NOMO-1 treated with DMSO at 0.1 percent for 48 hours (cell line): ENCODE data around the gene VRK2.
"Not testable (repeated sequence)": the region's sequence is repeated elsewhere in the genome, so short reads cannot be mapped to it uniquely, and the experiment has no call there.

Experiments used
- DNase-seq: peaks from one replicate; lab custom pipeline; 2025; ENCODE audit not compliant: unreplicated experiment; lab: John Stamatoyannopoulos, UW

Gene VRK2

DNA sequence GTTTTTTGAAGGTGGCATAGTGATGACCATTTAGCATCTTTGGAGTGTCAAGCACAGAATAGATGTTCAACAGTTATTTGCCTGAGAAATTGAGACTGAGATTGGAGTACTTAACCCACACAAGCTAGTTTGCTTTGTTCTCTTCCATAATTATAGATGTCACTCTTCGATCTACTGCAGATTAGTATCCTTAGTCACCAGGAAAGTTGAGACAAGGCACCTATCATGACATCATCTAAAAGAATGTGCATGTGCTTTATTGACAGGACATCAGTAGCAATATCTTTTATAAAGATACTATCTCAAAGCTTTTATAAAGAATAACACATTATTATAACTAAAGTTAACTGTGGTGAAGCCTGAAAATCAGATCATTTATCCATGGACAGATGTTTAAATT, 6.4 kb downstream of the VRK2 start:
- DNase-seq, result no peak

DNA sequence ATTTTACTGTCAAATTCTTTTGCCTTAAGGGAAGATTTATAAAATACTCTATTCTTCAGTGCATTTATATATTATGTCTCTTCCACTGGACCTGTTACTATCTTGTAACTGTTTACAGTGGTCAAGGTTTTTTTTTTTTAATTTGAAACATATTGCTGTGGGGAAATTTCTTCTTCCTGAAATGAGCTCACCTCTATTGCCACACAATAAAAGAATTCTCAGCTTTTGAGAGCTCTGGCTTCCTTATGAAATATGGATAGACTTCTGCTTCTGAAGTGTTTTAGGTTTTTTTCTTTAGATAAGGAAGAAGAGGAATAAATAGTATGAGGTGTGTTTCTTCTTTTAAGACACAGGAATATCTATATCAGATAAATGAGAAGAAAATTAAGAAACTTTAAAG, 7.7 kb downstream of the VRK2 start:
- DNase-seq, result peak; percentile 41

DNA sequence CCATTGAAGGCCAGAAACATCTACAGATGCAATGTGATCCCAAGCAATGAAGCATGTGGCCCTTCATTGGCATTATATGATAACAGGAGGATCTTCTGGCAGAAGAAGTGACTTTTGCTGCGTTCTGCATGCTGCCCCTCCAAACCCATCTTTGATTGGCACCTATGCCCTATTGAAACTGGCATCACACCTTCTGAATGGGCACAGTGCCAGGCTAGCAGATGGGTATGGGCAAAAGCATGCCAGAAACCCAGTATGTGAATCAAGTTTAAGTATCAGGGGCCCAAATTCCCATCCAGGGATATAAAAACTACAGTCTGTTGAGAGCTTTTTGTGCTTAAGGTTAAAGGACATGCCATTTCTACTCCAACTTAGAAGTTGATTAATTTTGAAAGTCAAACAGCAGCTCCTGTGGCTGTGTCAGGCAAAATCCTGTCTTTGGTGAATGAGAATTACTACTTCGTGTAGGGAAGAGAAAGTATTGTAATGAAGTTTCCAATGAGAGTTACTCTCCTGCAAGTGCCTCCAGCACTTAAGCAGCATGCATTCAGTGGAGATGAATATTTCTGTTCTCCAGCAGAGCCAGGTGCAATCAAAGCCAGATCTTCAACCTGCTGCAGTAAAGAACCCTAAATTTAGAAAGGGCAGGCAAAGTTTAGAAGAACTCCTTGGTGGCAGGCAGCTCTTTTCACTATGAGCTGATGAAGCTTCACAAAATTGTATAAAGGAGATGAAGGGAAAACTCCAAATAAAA, 8.6 kb downstream of the VRK2 start:
- no peak for DNase-seq

DNA sequence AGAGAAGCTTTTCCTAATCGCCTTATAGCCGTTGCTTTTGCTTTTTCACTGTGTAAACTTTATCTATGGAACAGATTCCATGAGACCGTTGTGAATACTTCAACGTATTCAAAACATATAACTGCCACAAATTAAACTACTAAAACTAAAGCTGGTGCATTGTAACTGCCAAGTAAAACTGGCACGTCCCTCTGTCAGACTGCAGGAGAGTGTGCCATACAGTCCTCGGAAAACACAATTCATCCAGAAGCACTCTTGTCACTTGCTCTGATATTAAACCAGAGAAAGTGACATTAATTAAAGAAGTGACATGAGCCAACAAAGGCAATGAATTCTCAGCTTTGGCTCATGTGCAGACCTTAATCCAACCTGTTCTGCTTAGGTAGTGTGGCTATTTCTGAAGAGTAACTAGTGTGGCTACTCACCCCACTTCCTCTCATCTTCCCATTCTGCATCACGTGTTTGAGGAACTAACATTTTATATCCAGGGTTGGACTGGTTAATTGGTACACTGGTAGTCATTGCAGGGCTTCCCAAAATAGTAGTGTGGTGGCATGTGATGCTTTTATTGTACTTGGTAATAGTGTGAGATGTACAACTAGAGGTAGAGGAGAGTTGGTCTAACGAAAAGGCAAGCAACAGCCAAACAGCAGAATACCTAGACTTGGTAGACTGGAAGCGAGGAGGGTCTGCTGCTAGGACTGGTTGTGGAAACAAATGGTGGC, 9.7 kb downstream of the VRK2 start:
- no peak for DNase-seq

DNA sequence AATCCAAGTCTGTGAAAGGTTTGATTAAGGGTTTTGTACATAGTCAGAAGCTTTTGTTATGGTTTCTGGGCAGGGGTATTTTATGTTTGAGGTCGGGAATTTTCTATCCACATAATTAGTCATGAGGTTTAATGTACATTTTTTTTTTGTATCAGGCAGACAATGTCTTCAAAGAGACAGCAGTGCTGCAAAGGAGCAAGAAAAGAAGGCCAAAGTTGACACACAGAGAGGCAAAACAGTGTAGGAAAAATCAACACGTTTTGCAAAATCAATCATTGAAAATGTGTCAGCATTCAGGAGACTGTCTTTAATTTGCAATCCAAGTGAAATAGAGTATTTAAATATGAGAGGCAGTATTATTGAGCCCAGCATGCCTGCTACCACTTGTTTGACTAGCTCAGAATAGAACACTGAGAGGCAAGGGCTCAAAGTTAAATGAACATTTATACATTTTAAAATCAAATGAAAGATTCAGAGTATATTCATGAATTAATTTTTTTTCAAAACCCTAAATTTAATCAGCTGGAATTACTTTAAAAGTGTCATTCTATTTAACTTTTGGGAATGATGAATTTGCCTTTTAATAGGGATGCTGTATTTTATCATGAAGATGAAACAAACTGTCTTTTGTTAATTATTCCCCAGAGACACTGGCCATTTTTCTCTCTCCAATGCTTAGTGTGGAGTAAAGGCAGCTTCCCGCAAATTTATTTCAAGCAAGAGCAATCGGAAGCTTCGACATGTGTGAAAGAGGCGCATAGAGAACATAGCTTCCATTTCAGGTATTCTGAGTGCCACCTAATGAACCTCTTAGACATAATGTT, 11.3 kb downstream of the VRK2 start:
- no peak for DNase-seq

DNA sequence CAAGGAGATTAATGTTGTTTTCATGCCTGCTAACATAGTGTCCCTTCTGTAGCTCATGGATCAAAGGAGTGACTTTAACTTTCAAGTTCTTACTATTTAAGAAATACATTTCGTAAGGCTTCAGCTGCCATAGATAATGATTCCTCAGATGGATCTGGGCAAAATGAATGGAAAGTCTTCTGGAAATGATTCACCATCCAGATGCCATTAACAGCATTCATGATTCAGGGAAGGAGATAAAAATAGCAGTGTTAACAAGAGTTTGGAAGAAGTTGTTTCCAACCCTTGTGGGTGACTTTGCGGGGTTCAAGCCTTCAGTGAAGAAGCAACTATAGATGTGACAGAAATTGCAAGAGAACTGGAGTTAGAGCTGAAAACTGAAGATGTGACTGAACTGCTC, 17.0 kb downstream of the VRK2 start:
- DNase-seq, result no peak

DNA sequence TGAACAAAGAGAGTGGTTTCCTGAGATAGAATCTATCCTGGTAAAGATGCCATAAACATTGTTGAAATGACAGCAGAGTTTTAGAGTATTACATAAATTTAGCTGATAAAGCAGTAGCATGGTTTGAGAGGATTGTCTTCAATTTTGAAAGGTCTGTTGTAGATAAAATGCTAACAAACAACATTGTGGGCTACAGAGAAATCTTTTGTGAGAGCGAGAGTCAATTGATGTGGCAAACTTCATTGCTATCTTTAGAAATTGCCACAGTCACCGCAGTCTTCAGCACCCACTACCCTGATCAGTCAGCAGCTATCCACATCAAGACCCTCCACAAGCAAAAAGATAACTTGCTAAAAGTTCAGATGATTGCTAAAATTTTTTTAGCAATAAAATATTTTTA, 17.5 kb downstream of the VRK2 start:
- no peak for DNase-seq

DNA sequence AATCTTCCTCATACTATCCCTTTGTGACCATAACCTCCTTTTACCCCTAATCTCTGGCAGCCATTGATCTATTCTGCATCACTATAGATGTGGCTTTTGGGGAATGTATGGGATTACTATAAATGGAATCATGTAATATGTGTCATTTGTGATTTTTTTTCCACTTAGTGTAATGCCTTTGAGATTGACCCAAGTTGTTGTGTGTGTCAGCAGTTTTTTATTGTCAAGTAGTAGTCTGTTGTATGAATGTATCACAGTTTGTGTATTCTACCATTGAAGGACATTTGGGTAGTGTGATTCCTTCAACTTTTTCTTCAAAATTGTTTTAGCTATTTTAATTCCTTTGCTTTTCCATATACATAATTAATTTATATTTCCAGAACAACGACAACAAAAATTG, 18.6 kb downstream of the VRK2 start:
- no peak for DNase-seq

DNA sequence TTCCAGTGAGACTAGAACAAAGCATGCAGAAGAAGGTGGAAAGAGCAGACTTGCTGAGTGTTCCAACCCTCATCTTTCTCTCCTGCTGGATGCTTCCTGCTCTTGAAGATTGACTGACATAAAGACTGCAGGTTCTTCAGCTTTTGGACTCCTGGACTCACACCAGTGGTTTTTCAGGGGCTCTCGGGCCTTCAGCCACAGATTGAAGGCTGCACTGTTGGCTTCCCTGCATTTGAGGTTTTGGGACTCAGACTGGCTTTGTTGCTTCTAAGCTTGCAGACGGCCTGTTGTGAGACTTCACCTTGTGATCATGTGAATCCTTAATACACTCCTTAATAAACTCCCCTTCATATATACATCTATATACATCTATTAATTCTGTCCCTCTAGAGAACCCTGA, 20.4 kb downstream of the VRK2 start:
- no peak for DNase-seq

DNA sequence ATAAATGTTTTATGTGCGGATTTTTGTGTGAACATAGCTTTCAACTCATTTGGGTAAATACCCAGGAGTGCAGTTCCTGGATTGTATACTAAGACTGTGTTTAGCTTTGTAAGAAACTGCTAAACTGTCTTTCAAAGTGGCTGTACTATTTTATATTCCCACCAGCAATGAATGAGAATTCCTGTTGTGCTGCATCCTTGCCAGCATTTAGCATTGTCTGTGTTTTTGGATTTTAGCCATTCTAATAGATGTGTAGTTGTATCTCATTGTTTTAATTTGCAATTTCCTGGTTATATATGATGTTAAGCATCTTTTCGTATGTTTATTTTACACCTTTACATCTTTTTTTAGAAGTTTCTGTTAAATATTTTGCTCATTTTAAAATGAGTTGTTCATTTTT, 24.2 kb downstream of the VRK2 start:
- DNase-seq, result no peak

DNA sequence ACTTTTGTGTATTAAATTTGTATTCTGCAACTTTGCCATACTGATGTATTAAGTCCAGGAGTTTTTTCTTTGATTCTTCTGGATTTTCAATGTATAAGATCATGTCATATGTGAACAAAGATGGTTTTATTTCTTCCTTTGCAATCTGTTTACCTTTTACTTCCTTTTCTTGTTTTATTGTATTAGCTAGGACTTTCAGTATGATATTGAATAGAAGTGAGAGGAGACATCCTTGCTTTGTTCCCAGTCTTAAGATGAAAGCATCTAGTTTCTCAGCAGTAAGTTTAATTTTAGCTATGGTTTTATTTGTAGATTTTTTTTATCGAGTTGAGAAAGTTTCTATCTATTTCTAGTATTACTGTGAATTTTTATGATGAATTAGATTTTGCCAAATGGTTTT, 25.5 kb downstream of the VRK2 start:
- DNase-seq, result no peak

DNA sequence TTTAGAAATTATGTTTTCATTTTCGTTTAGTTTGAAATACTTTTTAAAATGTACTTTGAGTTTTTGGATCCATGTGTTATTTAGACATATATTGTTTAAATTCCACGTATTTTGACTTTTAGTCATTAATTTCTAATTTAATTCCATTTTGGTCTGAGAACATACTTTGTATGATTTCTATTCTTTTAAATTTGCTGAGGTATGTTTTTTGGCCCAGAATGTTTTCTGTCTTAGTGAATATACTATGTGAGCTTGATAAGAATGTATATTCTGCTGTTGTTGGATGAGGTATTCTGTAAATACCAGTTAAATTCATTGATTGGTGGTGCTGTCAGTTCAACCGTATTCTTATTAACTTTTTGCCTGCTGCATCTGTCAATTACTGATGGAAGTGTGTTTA, 26.4 kb downstream of the VRK2 start:
- DNase-seq, result no peak

DNA sequence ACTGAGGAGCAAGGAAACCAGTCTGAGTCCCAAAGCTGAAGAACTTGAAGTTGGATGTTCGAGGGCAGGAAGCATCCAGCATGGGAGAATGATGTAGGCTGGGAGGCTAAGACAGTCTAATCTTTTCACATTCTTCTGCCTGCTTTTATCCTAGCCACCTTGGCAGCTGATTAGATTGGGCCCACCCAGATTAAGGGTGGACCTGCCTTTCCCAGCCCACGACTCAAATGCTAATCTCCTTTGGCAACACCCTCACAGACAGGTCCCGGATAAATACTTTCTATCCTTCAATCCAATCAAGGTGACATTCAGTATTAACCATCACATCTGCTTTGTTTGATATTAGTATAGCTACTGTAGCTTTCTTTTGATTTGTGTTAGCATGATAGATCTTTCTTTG, 27.1 kb downstream of the VRK2 start:
- no peak for DNase-seq

DNA sequence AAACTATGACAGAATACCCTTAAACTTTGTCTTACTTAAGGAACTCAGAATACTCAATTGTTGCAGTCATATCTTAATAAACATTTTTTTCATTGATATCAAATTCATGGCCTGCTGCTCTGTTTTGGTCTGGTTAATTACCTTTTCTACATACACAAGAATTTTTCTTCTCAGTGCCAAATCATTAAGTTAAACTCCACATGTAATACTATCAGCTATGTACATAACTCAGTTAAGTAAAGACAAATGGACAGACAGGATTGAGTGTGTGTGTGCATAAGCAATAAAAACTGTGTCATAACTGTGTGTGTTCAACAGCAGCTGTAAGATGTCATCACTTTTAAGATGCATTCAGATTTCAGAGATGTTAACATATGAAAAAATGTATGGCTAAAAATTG, 34.4 kb downstream of the VRK2 start:
- no peak for DNase-seq

DNA sequence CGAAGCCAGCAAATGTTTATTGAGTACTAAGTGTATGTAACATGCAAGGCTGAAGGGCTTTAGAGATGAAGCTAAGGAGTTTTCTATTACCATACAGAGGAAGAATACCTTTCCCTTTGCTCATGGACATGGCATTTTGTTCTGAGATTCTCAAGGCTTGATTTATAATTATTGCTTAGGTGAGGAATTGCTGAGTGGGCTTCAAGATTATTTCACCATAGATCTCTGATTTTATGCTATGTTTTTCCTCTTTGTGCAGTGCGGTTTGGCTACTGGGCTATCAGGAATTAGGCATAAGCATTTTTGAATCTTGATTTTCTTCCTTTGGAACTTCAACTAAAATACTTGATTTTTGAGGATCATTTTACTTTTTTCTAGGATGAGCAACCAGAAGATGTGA, 42.5 kb downstream of the VRK2 start:
- DNase-seq, result no peak

DNA sequence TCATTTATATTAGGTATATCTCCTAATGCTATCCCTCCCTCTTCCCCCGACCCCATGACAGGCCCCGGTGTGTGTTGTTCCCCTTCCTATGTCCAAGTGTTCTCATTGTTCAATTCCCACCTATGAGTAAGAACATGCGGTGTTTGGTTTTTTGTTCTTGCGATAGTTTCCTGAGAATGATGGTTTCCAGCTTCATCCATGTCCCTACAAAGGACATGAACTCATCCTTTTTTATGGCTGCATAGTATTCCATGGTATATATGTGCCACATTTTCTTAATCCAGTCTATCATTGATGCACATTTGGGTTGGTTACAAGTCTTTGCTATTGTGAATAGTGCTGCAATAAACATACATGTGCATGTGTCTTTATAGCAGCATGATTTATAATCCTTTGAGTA, 46.2 kb downstream of the VRK2 start:
- DNase-seq, result not testable (repeated sequence)

DNA sequence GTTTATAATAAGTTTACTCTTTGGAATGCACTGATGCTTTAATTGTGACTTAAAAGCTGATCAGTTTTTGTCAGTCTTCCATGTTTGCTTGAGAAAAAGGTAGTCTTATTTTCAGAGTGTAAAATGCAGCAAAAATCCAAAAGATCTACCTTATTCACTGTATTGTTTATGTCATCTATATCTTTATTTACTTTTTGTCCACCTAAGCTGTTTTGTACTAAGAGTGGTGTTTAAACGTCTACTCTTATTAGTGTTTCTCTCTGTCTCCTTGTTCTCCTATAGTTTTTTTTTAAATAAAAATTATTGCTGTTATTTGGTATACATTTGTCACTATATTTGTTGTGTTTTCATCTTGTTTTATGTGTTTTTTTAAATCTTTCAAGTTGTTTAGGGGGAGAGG, 50.4 kb downstream of the VRK2 start:
- no peak for DNase-seq

DNA sequence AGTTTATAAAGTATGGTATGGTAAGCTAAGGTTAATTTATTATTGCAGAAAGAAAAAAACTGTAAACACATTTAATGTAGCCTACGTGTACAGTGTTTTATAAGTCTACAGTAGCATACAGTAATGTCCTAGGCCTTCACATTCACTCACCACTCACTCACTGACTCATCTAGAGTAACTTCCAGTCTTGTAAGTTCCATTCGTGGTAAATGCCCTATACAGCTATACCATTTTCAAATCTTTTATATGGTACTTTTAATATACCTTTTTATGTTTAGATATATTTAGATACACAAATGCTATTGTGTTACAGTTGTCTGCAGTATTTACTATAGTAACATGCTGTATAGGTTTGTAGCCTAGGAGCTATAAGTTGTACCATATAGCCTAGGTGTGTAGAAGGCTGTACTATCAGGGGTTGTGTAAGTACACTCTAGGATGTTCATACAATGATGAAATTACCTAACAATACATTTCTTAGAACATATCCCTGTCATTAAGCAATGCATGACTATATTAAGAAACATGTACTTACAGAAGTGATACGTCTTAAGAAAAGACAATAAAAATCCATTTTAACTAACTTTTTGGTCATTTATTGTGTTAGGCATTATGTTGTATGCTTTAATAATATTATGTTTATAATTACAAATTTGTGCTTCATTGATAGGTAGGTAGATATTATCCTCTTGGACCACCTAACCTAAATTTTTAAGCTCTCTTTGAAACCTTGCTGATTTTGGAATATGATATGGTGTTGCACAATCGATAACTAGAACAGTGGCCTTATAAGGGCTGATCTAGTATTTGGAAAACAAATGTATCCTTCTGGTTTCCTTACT, 51.9 kb downstream of the VRK2 start:
- peak; percentile 3 for DNase-seq

DNA sequence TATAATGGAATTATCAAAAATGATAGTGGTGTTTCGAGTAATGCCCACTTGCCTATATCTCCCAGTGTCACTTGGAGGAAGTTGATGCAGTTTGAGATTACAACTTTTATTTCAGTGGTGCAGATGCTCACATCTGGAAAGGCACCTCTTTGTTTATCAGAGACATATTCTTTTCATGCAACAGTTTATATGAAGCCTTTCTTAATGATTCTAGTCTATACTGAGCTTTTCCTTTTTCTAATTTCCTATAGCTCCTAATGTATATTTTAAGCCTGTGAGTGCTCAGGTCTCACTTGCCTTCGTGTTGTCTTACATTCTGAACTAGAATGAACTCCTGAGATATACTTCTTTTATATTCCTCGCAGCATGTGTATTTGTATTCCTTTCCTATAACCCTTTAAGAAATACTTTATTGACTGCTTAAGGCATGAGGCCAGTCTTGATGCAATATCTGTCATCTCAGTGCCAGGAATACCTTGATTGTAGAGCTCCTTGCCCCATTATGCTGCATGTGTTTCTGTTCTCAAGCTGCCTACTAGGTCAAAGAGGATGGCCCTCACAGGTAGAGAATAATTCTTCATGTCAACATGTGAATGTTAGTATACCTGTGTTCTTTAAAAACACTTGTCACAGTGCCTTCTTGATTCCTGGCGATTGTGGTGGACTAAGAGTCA, 52.6 kb downstream of the VRK2 start:
- no peak for DNase-seq

DNA sequence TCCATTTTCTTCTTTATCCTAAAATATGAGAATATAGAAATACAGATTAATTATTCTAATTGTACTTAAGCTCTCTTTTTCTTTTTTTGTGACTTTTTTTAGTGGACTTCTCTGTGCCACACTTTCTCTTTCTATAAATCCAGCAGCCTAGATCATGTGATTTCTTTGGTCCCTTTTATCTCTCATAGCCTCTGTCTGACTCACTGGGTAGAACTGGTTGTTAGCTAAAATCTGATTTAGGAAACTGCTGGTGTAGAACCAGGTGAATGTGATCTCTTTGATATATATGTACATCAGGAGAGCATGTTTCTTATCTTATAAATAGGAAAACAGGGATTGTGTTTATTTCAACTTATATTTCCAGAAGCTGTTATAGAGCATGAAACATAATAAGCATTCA, 54.9 kb downstream of the VRK2 start:
- DNase-seq, result no peak

DNA sequence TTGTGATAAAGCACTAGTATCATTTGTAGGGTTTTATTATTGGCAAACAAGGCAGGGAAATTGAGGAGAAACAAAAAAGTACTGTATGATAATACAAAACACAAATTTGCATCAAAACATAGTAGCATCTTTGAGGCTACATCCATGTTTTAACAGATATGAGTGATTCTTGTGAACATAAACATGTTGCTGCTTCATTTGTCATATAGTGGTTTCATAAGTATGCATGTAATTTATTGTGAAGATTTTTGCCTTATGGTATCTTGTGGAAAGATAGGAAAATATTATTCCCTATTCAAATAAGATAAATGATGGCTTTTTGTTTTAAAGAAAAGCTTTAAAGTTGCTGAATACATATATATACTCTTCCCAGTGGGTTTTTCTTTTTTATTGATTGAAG, 60.3 kb downstream of the VRK2 start:
- no peak for DNase-seq
